Liver (tissue), 9 donors: ENCODE measurements around the gene SLIT3. TPM values are rescaled to one million over a fixed set of nuclear protein-coding genes. Genes with fewer than 3 reads are reported as not detected.

Experiments
- DNase-seq: peaks from one replicate; pipeline ENCODE4 v3.0.0-alpha.2; 2017; ENCODE audit warnings: low spot score
- H3K27ac ChIP-seq, 2 donors: one replicate each; pipeline ENCODE4 v1.7.0; 2013; ENCODE audit warnings: inconsistent platforms in 2 of 2, low read length in 2 of 2, control low read depth in 1 of 2, low read depth in 1 of 2, mild to moderate bottlenecking in 1 of 2
- H3K27me3 ChIP-seq, 4 donors: one replicate each; pipeline versions ENCODE4 v1.6.1 to v1.7.0; 2013; ENCODE audit warnings: low read length in 3 of 4, inconsistent platforms in 1 of 4, mild to moderate bottlenecking in 1 of 4, moderate library complexity in 1 of 4; ENCODE audit not compliant: control insufficient read depth in 4 of 4, insufficient read depth in 4 of 4
- H3K36me3 ChIP-seq, 4 donors: one replicate each; pipeline versions ENCODE4 v1.6.1 to v1.7.0; 2013; ENCODE audit warnings: low read length in 3 of 4, mild to moderate bottlenecking in 3 of 4, low read depth in 1 of 4, moderate library complexity in 1 of 4; ENCODE audit not compliant: control insufficient read depth in 4 of 4, insufficient read depth in 3 of 4
- H3K4me1 ChIP-seq, 4 donors: one replicate each; pipeline versions ENCODE4 v1.6.1 to v1.7.0; 2013; ENCODE audit warnings: low read length in 3 of 4, mild to moderate bottlenecking in 3 of 4, moderate library complexity in 1 of 4; ENCODE audit not compliant: control insufficient read depth in 4 of 4, insufficient read depth in 4 of 4
- H3K4me3 ChIP-seq, 3 donors: one replicate each; pipeline versions ENCODE4 v1.6.1 to v1.7.0; 2013; ENCODE audit warnings: low read length in 3 of 3, control low read depth in 1 of 3, low read depth in 1 of 3, mild to moderate bottlenecking in 1 of 3
- H3K9ac ChIP-seq, 2 donors: one replicate each; pipeline ENCODE4 v1.7.0; 2013; ENCODE audit warnings: low read length in 2 of 2, mild to moderate bottlenecking in 2 of 2, moderate library complexity in 2 of 2, control low read depth in 1 of 2, low read depth in 1 of 2
- H3K9me3 ChIP-seq, 4 donors: one replicate each; pipeline versions ENCODE4 v1.6.1 to v1.7.0; 2013; ENCODE audit warnings: low read length in 3 of 4; ENCODE audit not compliant: control insufficient read depth in 4 of 4
- ATF3 ChIP-seq: IDR thresholded peaks from 2 replicates; pipeline ENCODE4 v1.6.1; 2016; ENCODE audit warnings: antibody characterized with exemption
- EGR1 ChIP-seq, 2 donors: IDR thresholded peaks; 2 replicates each; pipeline ENCODE4 v1.6.1; 2016 to 2018; ENCODE audit warnings: antibody characterized with exemption in 2 of 2, low read depth in 2 of 2
- FOXA1 ChIP-seq: IDR thresholded peaks from 2 replicates; pipeline ENCODE4 v1.6.1; 2016; ENCODE audit warnings: antibody characterized with exemption
- FOXA2 ChIP-seq: IDR thresholded peaks from 2 replicates; pipeline ENCODE4 v1.6.1; 2016; ENCODE audit warnings: antibody characterized with exemption
- GABPA ChIP-seq, 2 donors: IDR thresholded peaks in 1 of 2; conservative IDR thresholded peaks in 1 of 2; 2 replicates each; pipeline ENCODE4 v1.6.1; 2016; ENCODE audit warnings: antibody characterized with exemption in 2 of 2, mild to moderate bottlenecking in 1 of 2, moderate library complexity in 1 of 2
- HNF4A ChIP-seq, 2 donors: conservative IDR thresholded peaks; 2 replicates each; pipeline ENCODE4 v1.6.1; 2016; ENCODE audit warnings: antibody characterized with exemption in 2 of 2, mild to moderate bottlenecking in 2 of 2
- HNF4G ChIP-seq: IDR thresholded peaks from 2 replicates; pipeline ENCODE4 v1.6.1; 2016; ENCODE audit warnings: antibody characterized with exemption
- JUND ChIP-seq, 2 donors: IDR thresholded peaks; 2 replicates each; pipeline ENCODE4 v1.6.1; 2016; ENCODE audit warnings: antibody characterized with exemption in 2 of 2
- MAX ChIP-seq: IDR thresholded peaks from 2 replicates; pipeline ENCODE4 v1.6.1; 2016; ENCODE audit warnings: antibody characterized with exemption
- NR2F2 ChIP-seq: IDR thresholded peaks from 2 replicates; pipeline ENCODE4 v1.6.1; 2016; ENCODE audit warnings: antibody characterized with exemption
- RAD21 ChIP-seq, 2 donors: IDR thresholded peaks; 2 replicates each; pipeline ENCODE4 v1.6.1; 2016; ENCODE audit warnings: antibody characterized with exemption in 2 of 2, mild to moderate bottlenecking in 2 of 2
- RXRA ChIP-seq, 2 donors: IDR thresholded peaks; 2 replicates each; pipeline ENCODE4 v1.6.1; 2017 to 2018; ENCODE audit warnings: antibody characterized with exemption in 2 of 2, mild to moderate bottlenecking in 1 of 2
- SP1 ChIP-seq: IDR thresholded peaks from 2 replicates; pipeline ENCODE4 v1.6.1; 2018; ENCODE audit warnings: antibody characterized with exemption, mild to moderate bottlenecking
- TAF1 ChIP-seq: conservative IDR thresholded peaks from 2 replicates; pipeline ENCODE4 v1.6.1; 2016; ENCODE audit warnings: antibody characterized with exemption, mild to moderate bottlenecking
- ZBTB33 ChIP-seq: IDR thresholded peaks from 2 replicates; pipeline ENCODE4 v1.6.1; 2016; ENCODE audit warnings: antibody characterized with exemption
- WGBS: extraction: QIAGEN DNeasy Blood & Tissue Kit; methylation state at CpG from one replicate; pipeline ENCODE4 v1.1.7; 2013; 5-methylcytosine and 5-hydroxymethylcytosine counted together
- polyA plus RNA-seq, 2 donors: library from polyadenylated mRNA; stranded (reverse) in 1 of 2; unstranded in 1 of 2; fragments of 200-250 nt in 1 of 2; fragments of >200 nt in 1 of 2; fragmentation: Nextera tagmentation in 1 of 2; extraction: Ambion mirVana in 1 of 2; gene quantifications; one replicate each; pipeline versions ENCODE4 v1.2.1 to v1.2.3, GENCODE V29; 2013 to 2015
- total RNA-seq, 2 donors: library from RNA; depleted of rRNA; stranded (reverse); fragments of >200 nt; gene quantifications; one replicate each; pipeline ENCODE4 v1.2.3, GENCODE V29; 2014
- TF ChIP-seq, protein P1 (sequence below): IDR thresholded peaks from 2 replicates; pipeline ENCODE4 v1.6.1; 2016; ENCODE audit warnings: antibody characterized with exemption, mild to moderate bottlenecking
- TF ChIP-seq, protein P2 (sequence below): fragments of 150-350 bp; IDR thresholded peaks from 2 replicates; pipeline ENCODE4 v1.5.1; 2017; ENCODE audit warnings: improper control_type of control experiment, low read depth, low read length; ENCODE audit not compliant: missing input control
- donor health status: healthy.
- donor health status: healthy.
- donor health status: healthy.
- donor health status: healthy.
- donor health status: healthy.

Gene SLIT3
- total and polyA plus RNA-seq, 4 donors: 0.61 to 1.3 (median 0.91) TPM

- TF ChIP-seq HNF4G (no peak), MAX (no peak), RXRA (IDR thresholded peaks at IDR 0.05) (no peak), RAD21 (IDR thresholded peaks at IDR 0.05) (no peak), EGR1 (IDR thresholded peaks at IDR 0.05; ENCODE audit: low read depth in 2 of 2) (no peak), TAF1 (no peak)
- TF ChIP-seq, protein P1, sequence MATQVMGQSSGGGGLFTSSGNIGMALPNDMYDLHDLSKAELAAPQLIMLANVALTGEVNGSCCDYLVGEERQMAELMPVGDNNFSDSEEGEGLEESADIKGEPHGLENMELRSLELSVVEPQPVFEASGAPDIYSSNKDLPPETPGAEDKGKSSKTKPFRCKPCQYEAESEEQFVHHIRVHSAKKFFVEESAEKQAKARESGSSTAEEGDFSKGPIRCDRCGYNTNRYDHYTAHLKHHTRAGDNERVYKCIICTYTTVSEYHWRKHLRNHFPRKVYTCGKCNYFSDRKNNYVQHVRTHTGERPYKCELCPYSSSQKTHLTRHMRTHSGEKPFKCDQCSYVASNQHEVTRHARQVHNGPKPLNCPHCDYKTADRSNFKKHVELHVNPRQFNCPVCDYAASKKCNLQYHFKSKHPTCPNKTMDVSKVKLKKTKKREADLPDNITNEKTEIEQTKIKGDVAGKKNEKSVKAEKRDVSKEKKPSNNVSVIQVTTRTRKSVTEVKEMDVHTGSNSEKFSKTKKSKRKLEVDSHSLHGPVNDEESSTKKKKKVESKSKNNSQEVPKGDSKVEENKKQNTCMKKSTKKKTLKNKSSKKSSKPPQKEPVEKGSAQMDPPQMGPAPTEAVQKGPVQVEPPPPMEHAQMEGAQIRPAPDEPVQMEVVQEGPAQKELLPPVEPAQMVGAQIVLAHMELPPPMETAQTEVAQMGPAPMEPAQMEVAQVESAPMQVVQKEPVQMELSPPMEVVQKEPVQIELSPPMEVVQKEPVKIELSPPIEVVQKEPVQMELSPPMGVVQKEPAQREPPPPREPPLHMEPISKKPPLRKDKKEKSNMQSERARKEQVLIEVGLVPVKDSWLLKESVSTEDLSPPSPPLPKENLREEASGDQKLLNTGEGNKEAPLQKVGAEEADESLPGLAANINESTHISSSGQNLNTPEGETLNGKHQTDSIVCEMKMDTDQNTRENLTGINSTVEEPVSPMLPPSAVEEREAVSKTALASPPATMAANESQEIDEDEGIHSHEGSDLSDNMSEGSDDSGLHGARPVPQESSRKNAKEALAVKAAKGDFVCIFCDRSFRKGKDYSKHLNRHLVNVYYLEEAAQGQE: no peak
Measured at GRCh38 chr5:168883281-168883741, 417.6 kb downstream of the SLIT3 start (continued).

GRCh38 chr5:168882283-168882682 lies 418.7 kb downstream of the SLIT3 start:
- WGBS: 90% methylated on average over 12 of the region's 12 CpGs
- H3K9ac ChIP-seq: no peak overlapping the region
- no peak overlapping the region for H3K4me3 ChIP-seq
- no peak overlapping the region for H3K27ac ChIP-seq
- H3K27me3 ChIP-seq: no peaks in the 10 kb centered on the region
- TF ChIP-seq FOXA2: no peak
- no peak for TF ChIP-seq ATF3
- no peak for TF ChIP-seq MAX
- no peak for TF ChIP-seq FOXA1
- no peak for TF ChIP-seq EGR1 (IDR thresholded peaks at IDR 0.05; ENCODE audit: low read depth in 2 of 2)
- no peak for TF ChIP-seq SP1
- TF ChIP-seq HNF4A (conservative IDR thresholded peaks at IDR 0.05): no peak
- TF ChIP-seq, protein P2, sequence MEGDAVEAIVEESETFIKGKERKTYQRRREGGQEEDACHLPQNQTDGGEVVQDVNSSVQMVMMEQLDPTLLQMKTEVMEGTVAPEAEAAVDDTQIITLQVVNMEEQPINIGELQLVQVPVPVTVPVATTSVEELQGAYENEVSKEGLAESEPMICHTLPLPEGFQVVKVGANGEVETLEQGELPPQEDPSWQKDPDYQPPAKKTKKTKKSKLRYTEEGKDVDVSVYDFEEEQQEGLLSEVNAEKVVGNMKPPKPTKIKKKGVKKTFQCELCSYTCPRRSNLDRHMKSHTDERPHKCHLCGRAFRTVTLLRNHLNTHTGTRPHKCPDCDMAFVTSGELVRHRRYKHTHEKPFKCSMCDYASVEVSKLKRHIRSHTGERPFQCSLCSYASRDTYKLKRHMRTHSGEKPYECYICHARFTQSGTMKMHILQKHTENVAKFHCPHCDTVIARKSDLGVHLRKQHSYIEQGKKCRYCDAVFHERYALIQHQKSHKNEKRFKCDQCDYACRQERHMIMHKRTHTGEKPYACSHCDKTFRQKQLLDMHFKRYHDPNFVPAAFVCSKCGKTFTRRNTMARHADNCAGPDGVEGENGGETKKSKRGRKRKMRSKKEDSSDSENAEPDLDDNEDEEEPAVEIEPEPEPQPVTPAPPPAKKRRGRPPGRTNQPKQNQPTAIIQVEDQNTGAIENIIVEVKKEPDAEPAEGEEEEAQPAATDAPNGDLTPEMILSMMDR: no peak
- TF ChIP-seq ZBTB33: no peak
- no peak for TF ChIP-seq TAF1
- no peak for TF ChIP-seq NR2F2
- TF ChIP-seq, protein P1: no peak
- TF ChIP-seq JUND (IDR thresholded peaks at IDR 0.05): no peak
- TF ChIP-seq GABPA (IDR thresholded peaks at IDR 0.05 in 1 of 2, conservative IDR thresholded peaks at IDR 0.05 in 1 of 2): no peak
- TF ChIP-seq HNF4G: no peak
- TF ChIP-seq RXRA (IDR thresholded peaks at IDR 0.05): no peak
- no peak for TF ChIP-seq RAD21 (IDR thresholded peaks at IDR 0.05)
- no peaks in the 10 kb centered on the region for H3K9me3 ChIP-seq
- H3K4me1 ChIP-seq: peaks cover 4 to 21% (median 7%) of the 10 kb centered on the region in 4 donors
- H3K36me3 ChIP-seq: no peaks in the 10 kb centered on the region
- no peak for DNase-seq
